CD8-positive, alpha-beta memory T cell (primary cell): ENCODE data around the gene NOP14. TPM values are rescaled to one million over a fixed set of nuclear protein-coding genes. Genes with fewer than 3 reads are reported as not detected.

Experiments used
- CTCF ChIA-PET: fragments of 350-600 bp; sonication (Branson Sonifier 250); formaldehyde crosslinking; loops from one replicate; lab custom pipeline; 2021; ENCODE audit warnings: antibody characterized with exemption; lab: Charles Lee
- POLR2A ChIA-PET: fragments of 350-600 bp; sonication (Branson Sonifier 250); formaldehyde crosslinking; loops from one replicate; lab custom pipeline; 2021; ENCODE audit warnings: antibody characterized with exemption; lab: Charles Lee
- DNase-seq, 5 donors: peaks; one replicate each; pipeline versions ENCODE4 v3.0.0 to v3.0.0-alpha.2; 2020 to 2022; ENCODE audit warnings: mixed read lengths in 1 of 5
- H3K27ac ChIP-seq: one replicate; pipeline ENCODE4 v1.7.0; 2013; ENCODE audit warnings: low read depth, mild to moderate bottlenecking, low read length, moderate library complexity
- H3K27me3 ChIP-seq: 2 replicates; pipeline ENCODE4 v1.7.0; 2013; ENCODE audit warnings: low read length, mild to moderate bottlenecking; ENCODE audit not compliant: insufficient read depth, poor library complexity, severe bottlenecking
- H3K36me3 ChIP-seq: 2 replicates; pipeline ENCODE4 v1.7.0; 2013; ENCODE audit warnings: mild to moderate bottlenecking, low read length, moderate library complexity; ENCODE audit not compliant: insufficient read depth
- H3K4me1 ChIP-seq: 2 replicates; pipeline ENCODE4 v1.7.0; 2013; ENCODE audit warnings: mild to moderate bottlenecking, low read length, moderate library complexity; ENCODE audit not compliant: insufficient read depth
- H3K4me3 ChIP-seq: 2 replicates; pipeline ENCODE4 v1.7.0; 2013; ENCODE audit warnings: mild to moderate bottlenecking, low read length
- H3K9me3 ChIP-seq: 2 replicates; pipeline ENCODE4 v1.7.0; 2013; ENCODE audit warnings: mild to moderate bottlenecking, low read length
- H3K27ac Mint-ChIP-seq, 8 donors: one replicate each; pipeline ENCODE4 v1.8.0; 2020 to 2021; ENCODE audit warnings: mixed read lengths in 8 of 8, mild to moderate bottlenecking in 6 of 8, inconsistent platforms in 3 of 8, moderate library complexity in 3 of 8
- H3K27me3 Mint-ChIP-seq, 2 donors: one replicate each; pipeline ENCODE4 v1.8.0; 2020 to 2021; ENCODE audit warnings: mixed read lengths in 2 of 2, mild to moderate bottlenecking in 1 of 2, moderate library complexity in 1 of 2
- H3K36me3 Mint-ChIP-seq, 3 donors: one replicate each; pipeline ENCODE4 v1.8.0; 2020 to 2021; ENCODE audit warnings: mixed read lengths in 3 of 3, inconsistent platforms in 1 of 3, mild to moderate bottlenecking in 1 of 3
- H3K4me1 Mint-ChIP-seq, 3 donors: one replicate each; pipeline ENCODE4 v1.8.0; 2020 to 2021; ENCODE audit warnings: mixed read lengths in 3 of 3, inconsistent platforms in 1 of 3, mild to moderate bottlenecking in 1 of 3
- H3K4me3 Mint-ChIP-seq, 7 donors: one replicate each; pipeline ENCODE4 v1.8.0; 2020 to 2021; ENCODE audit warnings: mixed read lengths in 7 of 7, mild to moderate bottlenecking in 6 of 7, moderate library complexity in 4 of 7, inconsistent platforms in 2 of 7
- H3K9me3 Mint-ChIP-seq, 5 donors: one replicate each; pipeline ENCODE4 v1.8.0; 2020 to 2022; ENCODE audit warnings: mixed read lengths in 5 of 5, mild to moderate bottlenecking in 3 of 5, moderate library complexity in 2 of 5, inconsistent platforms in 1 of 5
- polyA plus RNA-seq: library from polyadenylated mRNA; unstranded; fragments of 300-500 nt; fragmentation: Illumina TruSeq; gene quantifications from one replicate; pipeline ENCODE4 v1.2.3, GENCODE V29; 2021
- total RNA-seq, 2 experiments: library from RNA; stranded (reverse); gene quantifications; one replicate each; pipeline ENCODE4 v1.2.3, GENCODE V29; 2021

NOP14 gene
- total and polyA plus RNA-seq, 3 experiments from 2014 or later: 26.5 to 165 (median 156) TPM

DNA sequence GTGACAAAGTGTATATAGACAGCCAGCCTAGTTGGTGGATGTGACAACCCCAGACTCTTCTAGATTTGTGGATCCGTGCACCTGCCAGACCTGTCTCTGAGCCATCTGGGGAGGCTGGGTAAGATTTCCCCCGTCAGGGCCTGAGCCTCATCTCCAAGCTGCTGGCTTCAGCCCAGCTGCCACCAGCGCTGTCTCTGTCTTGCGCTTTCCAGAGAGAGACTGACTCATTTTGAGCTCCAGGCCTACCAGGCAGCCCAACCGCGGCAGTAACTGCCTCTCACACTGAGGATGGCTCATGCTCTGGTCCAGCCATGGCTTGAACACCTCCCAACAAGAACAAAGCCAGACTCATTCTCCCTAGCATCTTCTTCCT lies 26.4 kb downstream of the NOP14 start:
- peaks cover 0 to 68% (median 8%) of the 10 kb centered on the region in 3 donors for H3K36me3 Mint-ChIP-seq
- peak overlapping the region; percentile 86 to 100 (median 96) for H3K27ac Mint-ChIP-seq
- Histone ChIP-seq H3K27ac (peak overlapping the region; percentile 96), H3K4me1 (peaks cover 47% of the 10 kb centered on the region), H3K4me3 (no peak overlapping the region), H3K27me3 (no peaks in the 10 kb centered on the region), H3K9me3 (no peaks in the 10 kb centered on the region), H3K36me3 (peaks cover 32% of the 10 kb centered on the region)
- POLR2A ChIA-PET: interaction anchor here (0.7 to 3.1 kb wide), 3 partner anchors 25 to 103 kb away, joined by 6 to 17 read pairs (median 11); partner anchors contain the start of gene GRK4
- DNase-seq: peak in 3 of 5 donors; percentile 26 to 78 (median 31)
- CTCF ChIA-PET: interaction anchor here (0.6 to 3.7 kb wide), 6 partner anchors 12 to 174 kb away, joined by 3 to 14 read pairs (median 8); partner anchors contain the start of genes GRK4 and NOP14
- peak overlapping the region; percentile 88 to 99 (median 90) for H3K4me3 Mint-ChIP-seq
- H3K9me3 Mint-ChIP-seq: no peaks in the 10 kb centered on the region
- H3K27me3 Mint-ChIP-seq: no peaks in the 10 kb centered on the region
- peaks cover 42 to 70% (median 52%) of the 10 kb centered on the region in 3 donors for H3K4me1 Mint-ChIP-seq

DNA sequence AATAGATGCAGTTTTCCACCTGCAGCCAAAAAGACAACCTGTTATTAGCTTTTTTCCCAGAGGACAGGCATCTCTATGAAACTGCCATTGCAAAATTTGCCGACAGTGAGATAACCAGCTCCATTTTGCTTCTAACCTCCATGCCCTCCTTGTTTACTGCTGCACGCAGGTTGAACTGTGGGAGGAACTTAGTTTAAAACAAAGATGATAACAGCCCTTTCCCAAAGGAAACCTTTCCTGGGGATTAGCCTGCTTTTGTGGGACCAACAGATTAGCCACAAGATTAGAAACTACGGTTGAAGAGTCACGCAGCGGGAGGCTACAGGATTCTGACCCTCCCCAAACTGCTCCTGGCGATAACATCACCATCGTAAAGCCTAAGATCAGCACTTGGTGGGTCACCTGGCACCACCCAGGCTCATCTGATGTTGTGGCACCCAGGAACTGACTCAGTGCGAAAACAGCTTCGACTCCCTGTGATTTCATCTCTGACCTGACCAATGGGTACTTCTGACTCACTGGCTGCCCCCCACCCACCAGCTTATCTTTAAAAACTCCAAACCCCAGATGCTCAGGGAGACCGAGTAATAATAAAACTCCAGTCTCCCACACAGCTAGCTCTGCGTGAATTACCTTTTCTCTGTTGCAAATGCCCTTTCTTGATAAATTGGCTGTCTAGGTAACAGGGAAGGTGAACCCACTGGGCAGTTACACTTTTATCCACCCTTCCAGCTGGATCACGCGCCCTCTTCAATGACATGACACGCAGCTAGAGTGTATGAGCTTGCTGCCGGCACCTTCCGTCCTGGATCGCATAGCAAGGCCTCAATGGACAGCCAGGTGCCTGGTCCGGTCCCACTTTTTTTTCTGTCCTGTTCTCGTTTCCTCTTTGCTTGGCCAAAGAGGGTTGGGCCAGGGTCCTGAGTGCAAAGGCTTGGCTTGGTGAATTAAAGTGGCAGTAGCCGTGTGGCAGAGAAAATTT lies 27.2 kb downstream of the NOP14 start:
- H3K36me3 ChIP-seq: peaks cover 26% of the 10 kb centered on the region
- H3K4me1 ChIP-seq: peaks cover 54% of the 10 kb centered on the region
- Mint-ChIP-seq H3K4me3 (peak overlapping the region; percentile 88 to 99 (median 90)), H3K27me3 (no peaks in the 10 kb centered on the region), H3K27ac (peak overlapping the region; percentile 86 to 100 (median 96)), H3K36me3 (peaks cover 0 to 67% (median 8%) of the 10 kb centered on the region in 3 donors), H3K9me3 (no peaks in the 10 kb centered on the region), H3K4me1 (peaks cover 46 to 71% (median 56%) of the 10 kb centered on the region in 3 donors)
- H3K4me3 ChIP-seq: peak overlapping the region; percentile 91
- POLR2A ChIA-PET: interaction anchor here (0.6 to 3.1 kb wide), 13 partner anchors 9 to 451 kb away, joined by 3 to 17 read pairs (median 3); partner anchors contain the start of genes GRK4 and TNIP2
- no peaks in the 10 kb centered on the region for H3K9me3 ChIP-seq
- H3K27ac ChIP-seq: peak overlapping the region; percentile 96
- H3K27me3 ChIP-seq: no peaks in the 10 kb centered on the region
- peak in 4 of 5 donors; percentile 56 to 83 (median 63) for DNase-seq
- CTCF ChIA-PET: interaction anchor here (0.8 to 3.7 kb wide), 12 partner anchors 8 to 180 kb away, joined by 3 to 14 read pairs (median 5); partner anchors contain the start of gene TNIP2

DNA sequence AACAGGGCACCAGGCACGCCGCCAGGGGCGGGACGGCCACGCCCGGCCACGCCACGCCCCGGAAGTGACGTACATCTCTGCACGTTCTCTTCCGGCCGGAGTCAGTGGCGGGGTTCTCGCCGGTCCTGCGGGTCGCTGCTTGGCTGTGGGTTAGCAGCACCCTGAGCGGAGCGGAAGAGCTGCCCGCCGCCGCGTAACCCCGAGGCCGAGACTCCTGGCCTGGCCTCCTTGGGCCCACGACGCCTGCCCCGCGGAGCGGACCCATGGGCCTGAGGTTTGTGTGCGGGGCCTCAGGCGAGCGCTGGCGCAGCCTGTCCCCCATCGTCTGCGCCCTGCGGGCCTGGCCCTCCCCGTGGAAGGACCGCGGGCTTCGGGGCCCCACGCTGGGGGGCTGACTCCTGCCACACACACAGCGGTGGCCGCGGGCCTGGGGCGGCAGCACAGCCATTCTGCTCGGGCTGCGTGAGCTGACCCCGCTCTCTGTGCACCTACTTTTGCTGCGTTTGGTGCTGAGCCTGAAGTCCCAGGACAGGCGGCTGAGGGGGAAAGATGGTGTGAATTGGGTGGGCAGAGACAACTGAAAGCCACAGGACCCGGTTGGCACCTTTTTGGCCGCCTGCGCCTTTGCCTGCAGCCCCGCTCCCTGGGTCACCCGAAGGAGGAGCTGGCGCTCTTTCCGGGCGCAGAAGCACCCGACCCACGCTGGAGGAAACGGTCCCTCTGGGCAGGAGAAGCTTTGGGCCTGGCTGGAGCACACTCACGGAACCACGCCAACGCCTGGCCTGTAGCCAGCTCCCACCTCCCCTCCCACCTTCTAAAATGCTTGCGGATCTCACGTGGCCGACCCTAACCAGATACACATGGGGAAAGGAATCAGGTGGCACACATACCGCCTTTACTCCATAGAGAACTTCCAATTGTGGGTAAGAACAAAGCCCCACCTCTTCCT lies 28.1 kb downstream of the NOP14 start:
- Mint-ChIP-seq H3K27ac (peak overlapping the region; percentile 86 to 100 (median 96)), H3K4me1 (peaks cover 46 to 66% (median 59%) of the 10 kb centered on the region in 3 donors), H3K4me3 (peak overlapping the region; percentile 88 to 99 (median 90)), H3K9me3 (no peaks in the 10 kb centered on the region), H3K27me3 (no peaks in the 10 kb centered on the region), H3K36me3 (peaks cover 0 to 66% (median 8%) of the 10 kb centered on the region in 3 donors)
- H3K27me3 ChIP-seq: no peaks in the 10 kb centered on the region
- no peaks in the 10 kb centered on the region for H3K9me3 ChIP-seq
- ChIA-PET CTCF (interaction anchor here (0.8 to 3.7 kb wide), 12 partner anchors 9 to 179 kb away, joined by 3 to 14 read pairs (median 5); partner anchors contain the start of gene TNIP2), POLR2A (interaction anchor here (0.6 to 3.1 kb wide), 12 partner anchors 10 to 450 kb away, joined by 3 to 17 read pairs (median 3); partner anchors contain the start of genes GRK4 and TNIP2)
- peak; percentile 93 to 97 (median 96) for DNase-seq
- peaks cover 55% of the 10 kb centered on the region for H3K4me1 ChIP-seq
- H3K36me3 ChIP-seq: peaks cover 16% of the 10 kb centered on the region
- peak overlapping the region; percentile 96 for H3K27ac ChIP-seq
- H3K4me3 ChIP-seq: peak overlapping the region; percentile 91

DNA sequence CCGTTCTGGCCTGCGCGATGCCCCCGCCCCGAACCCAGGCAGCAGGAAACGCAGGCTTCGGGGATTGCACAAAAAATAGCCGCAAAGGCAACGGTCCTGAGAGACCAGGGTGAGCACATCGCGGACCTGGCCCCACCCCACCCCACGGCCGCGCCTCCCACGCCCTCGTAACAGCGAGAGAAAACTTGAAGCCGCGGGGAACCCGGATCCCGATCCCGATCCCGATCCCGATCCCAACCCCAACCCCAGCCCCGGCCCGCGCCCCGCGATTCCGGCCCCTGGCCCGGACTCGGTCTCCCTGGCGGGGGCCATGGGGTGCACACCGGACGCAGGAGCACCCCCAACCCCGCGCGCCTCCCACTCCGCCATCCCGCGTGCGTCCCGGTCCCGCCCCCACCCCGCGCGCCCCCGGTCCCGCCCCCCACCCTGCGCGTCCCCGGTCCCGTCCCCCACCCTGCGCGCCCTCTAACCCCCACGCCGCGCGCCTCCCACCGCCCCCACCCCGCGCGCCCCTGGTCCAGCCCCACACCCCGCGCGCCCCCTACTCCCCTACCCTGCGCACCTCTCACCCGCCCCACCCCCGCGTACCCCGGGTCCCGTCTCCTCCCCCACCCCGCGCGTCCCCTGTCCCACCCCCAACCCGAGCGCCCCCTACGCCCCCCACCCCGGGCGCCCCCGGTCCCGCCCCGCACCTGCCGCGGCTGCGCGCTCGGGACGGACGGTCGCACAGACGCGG lies 29.0 kb downstream of the NOP14 start:
- Mint-ChIP-seq H3K9me3 (no peaks in the 10 kb centered on the region), H3K27ac (peak overlapping the region in 5 of 8 donors; percentile 51 to 100 (median 75)), H3K36me3 (peaks cover 0 to 66% (median 8%) of the 10 kb centered on the region in 3 donors), H3K27me3 (no peaks in the 10 kb centered on the region), H3K4me3 (peak overlapping the region; percentile 88 to 99 (median 91)), H3K4me1 (peaks cover 45 to 63% (median 57%) of the 10 kb centered on the region in 3 donors)
- peaks cover 13% of the 10 kb centered on the region for H3K36me3 ChIP-seq
- peak overlapping the region; percentile 96 for H3K27ac ChIP-seq
- peaks cover 55% of the 10 kb centered on the region for H3K4me1 ChIP-seq
- H3K27me3 ChIP-seq: no peaks in the 10 kb centered on the region
- CTCF ChIA-PET: interaction anchor here (1.5 to 3.2 kb wide), 5 partner anchors 10 to 170 kb away, joined by 3 to 14 read pairs (median 6); no protein-coding TSS in a partner anchor
- DNase-seq: peak; percentile 49 to 70 (median 53)
- H3K4me3 ChIP-seq: peak overlapping the region; percentile 49
- POLR2A ChIA-PET: interaction anchor here (1.9 to 3.1 kb wide), 3 partner anchors 11 to 29 kb away, joined by 6 to 17 read pairs (median 11); partner anchors contain the start of gene GRK4
- H3K9me3 ChIP-seq: no peaks in the 10 kb centered on the region

DNA sequence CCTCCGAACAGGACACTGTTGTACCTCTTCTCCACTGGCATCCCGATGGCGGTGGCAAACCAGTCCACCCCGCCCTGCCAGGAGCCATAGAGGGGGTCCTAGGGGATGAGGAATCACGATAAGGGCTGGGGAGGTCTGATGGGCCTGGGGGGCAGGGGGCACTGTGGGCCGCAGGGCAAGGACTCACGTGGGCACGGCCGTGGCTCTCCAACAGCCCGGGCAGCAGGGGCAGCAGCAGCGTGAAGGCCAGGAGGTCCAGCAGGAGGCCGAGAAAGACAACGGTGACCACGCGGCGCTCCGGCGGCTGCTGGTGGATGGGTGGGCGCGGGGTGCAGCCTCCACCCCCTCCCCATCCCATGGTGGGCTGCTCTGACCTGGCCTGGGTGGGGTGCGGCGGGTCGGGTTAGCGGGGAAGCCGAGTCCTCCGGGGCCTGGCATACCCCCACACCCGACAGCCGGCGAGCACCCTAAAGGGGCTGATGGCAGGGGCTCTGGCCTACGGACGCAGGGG lies 29.6 kb downstream of the NOP14 start:
- no peaks in the 10 kb centered on the region for H3K27me3 Mint-ChIP-seq
- ChIA-PET CTCF (no interaction called here), POLR2A (no interaction called here)
- peak overlapping the region; percentile 93 to 99 (median 95) for H3K27ac Mint-ChIP-seq
- no peak for DNase-seq
- no peaks in the 10 kb centered on the region for H3K9me3 Mint-ChIP-seq
- Histone ChIP-seq H3K27ac (peak overlapping the region; percentile 59), H3K27me3 (no peaks in the 10 kb centered on the region), H3K9me3 (no peaks in the 10 kb centered on the region), H3K4me1 (peaks cover 55% of the 10 kb centered on the region), H3K36me3 (peaks cover 14% of the 10 kb centered on the region), H3K4me3 (peak overlapping the region; percentile 49)
- peaks cover 0 to 66% (median 8%) of the 10 kb centered on the region in 3 donors for H3K36me3 Mint-ChIP-seq
- H3K4me1 Mint-ChIP-seq: peaks cover 41 to 57% (median 51%) of the 10 kb centered on the region in 3 donors
- H3K4me3 Mint-ChIP-seq: peak overlapping the region; percentile 87 to 96 (median 91)

DNA sequence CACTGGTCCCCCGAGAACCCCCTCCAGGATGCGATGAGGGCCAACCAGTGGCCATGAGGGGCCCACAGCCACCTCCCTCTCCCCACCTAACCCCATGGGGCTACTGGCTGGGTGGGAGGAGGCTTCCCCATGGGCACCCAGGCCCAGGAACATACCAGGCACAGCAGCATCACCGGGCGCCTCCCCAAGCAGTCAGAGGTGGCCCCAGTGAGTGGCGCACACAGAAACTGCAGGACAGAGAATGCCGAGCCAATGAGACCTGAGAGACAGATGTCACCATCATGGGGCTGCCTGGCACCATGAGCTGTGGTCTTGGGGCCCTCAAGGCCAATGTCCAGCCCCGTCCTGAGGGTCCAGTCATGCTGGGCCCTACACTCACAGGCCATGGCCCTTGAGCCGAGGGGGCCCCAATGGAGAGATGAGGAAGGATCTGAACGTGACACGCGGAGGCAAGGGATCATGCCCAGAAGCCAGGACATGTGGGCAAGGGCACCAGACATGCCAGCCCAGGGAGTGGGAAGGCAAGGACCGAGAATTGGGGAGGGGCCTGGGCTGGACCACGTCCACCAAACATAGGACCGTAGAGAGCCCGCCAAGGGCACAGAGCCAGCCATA lies 30.1 kb downstream of the NOP14 start:
- ChIA-PET POLR2A (no interaction called here), CTCF (interaction anchor here (1.0 kb wide), 1 partner anchor 10 kb away, joined by 4 read pairs; no protein-coding TSS in a partner anchor)
- Histone ChIP-seq H3K36me3 (peaks cover 17% of the 10 kb centered on the region), H3K4me3 (peak overlapping the region; percentile 49), H3K4me1 (peaks cover 55% of the 10 kb centered on the region), H3K27me3 (no peaks in the 10 kb centered on the region), H3K27ac (peak overlapping the region; percentile 59), H3K9me3 (no peaks in the 10 kb centered on the region)
- Mint-ChIP-seq H3K27me3 (no peaks in the 10 kb centered on the region), H3K4me3 (peak overlapping the region; percentile 87 to 96 (median 91)), H3K4me1 (peaks cover 41 to 55% (median 51%) of the 10 kb centered on the region in 3 donors), H3K36me3 (peaks cover 0 to 68% (median 8%) of the 10 kb centered on the region in 3 donors), H3K9me3 (no peaks in the 10 kb centered on the region), H3K27ac (peak overlapping the region; percentile 93 to 99 (median 95))
- DNase-seq: peak in 1 of 5 donors; percentile 61
